Transverse colon (tissue), 4 donors: ENCODE results near the gene VAV1.

ENCODE experiments used
- EP300 ChIP-seq: sonication (generic); formaldehyde crosslinking; IDR thresholded peaks from one replicate; pipeline ENCODE4 v1.6.1; 2017; ENCODE audit warnings: antibody characterized with exemption, low read depth
- POLR2A ChIP-seq: fragments of 450-650 bp; IDR thresholded peaks from one replicate; pipeline ENCODE4 v1.6.1; 2016; ENCODE audit warnings: antibody characterized with exemption, mild to moderate bottlenecking, moderate library complexity
- POLR2AphosphoS5 ChIP-seq, 3 donors: sonication (generic); formaldehyde crosslinking; IDR thresholded peaks; one replicate each; pipeline ENCODE4 v1.6.1; 2016; ENCODE audit warnings: antibody characterized with exemption in 3 of 3
- TF ChIP-seq, protein P1 (sequence below), 5 experiments: fragments of 200-600 bp in 3 of 5; fragments of 450-650 bp in 2 of 5; sonication (generic) in 3 of 5; IDR thresholded peaks; 1 replicate in 2 of 5; 2 replicates in 3 of 5; pipeline ENCODE4 v1.5.1; 2016 to 2017; ENCODE audit warnings: antibody characterized with exemption in 5 of 5, inconsistent platforms in 3 of 5, mild to moderate bottlenecking in 2 of 5, moderate library complexity in 1 of 5

DNA sequence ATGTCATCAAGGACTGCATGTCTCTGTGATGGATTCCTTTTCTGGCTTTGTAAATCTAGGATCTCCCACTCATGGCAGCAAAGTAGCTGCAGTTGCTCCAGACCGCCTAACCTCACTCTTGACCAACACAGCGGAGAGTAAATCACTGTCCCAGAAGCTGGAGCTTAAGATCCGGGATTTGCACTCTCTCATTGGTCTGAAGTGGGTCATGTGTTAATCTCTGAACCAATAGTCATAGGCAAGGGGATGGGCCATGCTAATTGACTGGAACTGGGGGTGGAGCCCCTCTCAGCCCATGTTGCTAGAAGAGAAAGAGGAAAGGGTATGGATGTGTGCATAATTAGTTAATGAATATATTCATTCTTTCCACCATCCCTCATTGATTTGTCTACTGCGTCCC lies 34.0 kb downstream of the VAV1 start:
- TF ChIP-seq, protein P1, sequence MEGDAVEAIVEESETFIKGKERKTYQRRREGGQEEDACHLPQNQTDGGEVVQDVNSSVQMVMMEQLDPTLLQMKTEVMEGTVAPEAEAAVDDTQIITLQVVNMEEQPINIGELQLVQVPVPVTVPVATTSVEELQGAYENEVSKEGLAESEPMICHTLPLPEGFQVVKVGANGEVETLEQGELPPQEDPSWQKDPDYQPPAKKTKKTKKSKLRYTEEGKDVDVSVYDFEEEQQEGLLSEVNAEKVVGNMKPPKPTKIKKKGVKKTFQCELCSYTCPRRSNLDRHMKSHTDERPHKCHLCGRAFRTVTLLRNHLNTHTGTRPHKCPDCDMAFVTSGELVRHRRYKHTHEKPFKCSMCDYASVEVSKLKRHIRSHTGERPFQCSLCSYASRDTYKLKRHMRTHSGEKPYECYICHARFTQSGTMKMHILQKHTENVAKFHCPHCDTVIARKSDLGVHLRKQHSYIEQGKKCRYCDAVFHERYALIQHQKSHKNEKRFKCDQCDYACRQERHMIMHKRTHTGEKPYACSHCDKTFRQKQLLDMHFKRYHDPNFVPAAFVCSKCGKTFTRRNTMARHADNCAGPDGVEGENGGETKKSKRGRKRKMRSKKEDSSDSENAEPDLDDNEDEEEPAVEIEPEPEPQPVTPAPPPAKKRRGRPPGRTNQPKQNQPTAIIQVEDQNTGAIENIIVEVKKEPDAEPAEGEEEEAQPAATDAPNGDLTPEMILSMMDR (IDR thresholded peaks at IDR 0.05), result no peak
- TF ChIP-seq POLR2A (no peak), POLR2AphosphoS5 (IDR thresholded peaks at IDR 0.05) (no peak), EP300 (no peak)
